HEK293 (cell line): ENCODE measurements around the gene RHOG.
A peak's percentile ranks its signal among the peaks of the same experiment; 100 is the strongest.

Experiments used
- CTCF ChIA-PET: fragments of 350-600 bp; formaldehyde crosslinking; extraction: SDS; loops from one replicate; lab custom pipeline; 2021; ENCODE audit warnings: antibody characterized with exemption; lab: Yijun Ruan, JAX
- POLR2A ChIA-PET: fragments of 300-600 bp; formaldehyde crosslinking; extraction: SDS; loops from one replicate; lab custom pipeline; 2020; ENCODE audit warnings: antibody characterized with exemption, inconsistent platforms; lab: Yijun Ruan, JAX
- H3K27ac ChIP-seq: fragments of 200-500 bp; sonication (Bioruptor generic); 2 replicates; pipeline ENCODE4 v1.5.1; 2014; ENCODE audit warnings: low read depth, low read length, control low read depth, inconsistent platforms; ENCODE audit errors: extremely low read depth
- H3K36me3 ChIP-seq, 2 experiments: fragments of 200-500 bp in 1 of 2; sonication (Bioruptor generic) in 1 of 2; 1 replicate in 1 of 2; 2 replicates in 1 of 2; pipeline ENCODE4 v1.5.1; 2014 to 2017; ENCODE audit warnings: inconsistent platforms in 2 of 2, low read length in 2 of 2; ENCODE audit not compliant: control insufficient read depth in 2 of 2, insufficient read depth in 1 of 2
- H3K4me1 ChIP-seq: fragments of 200-500 bp; sonication (Bioruptor generic); 2 replicates; pipeline ENCODE4 v1.5.1; 2014; ENCODE audit warnings: mild to moderate bottlenecking, low read length, inconsistent platforms; ENCODE audit not compliant: control insufficient read depth, insufficient read depth
- H3K4me3 ChIP-seq: 2 replicates; pipeline ENCODE4 v1.5.1; 2011; ENCODE audit warnings: low read depth, mild to moderate bottlenecking, control low read depth, low read length, moderate library complexity
- H3K9me3 ChIP-seq: fragments of 200-500 bp; sonication (Bioruptor generic); 2 replicates; pipeline ENCODE4 v1.5.1; 2014; ENCODE audit warnings: low read depth, low read length, inconsistent platforms; ENCODE audit not compliant: control insufficient read depth, insufficient read depth
- BCL11A ChIP-seq: fragments of 450-650 bp; formaldehyde crosslinking; IDR thresholded peaks from 2 replicates; pipeline ENCODE4 v1.5.1; 2016; ENCODE audit warnings: low read depth, missing biosample characterization, missing genetic modification characterization
- BCL6B ChIP-seq: fragments of 450-650 bp; formaldehyde crosslinking; IDR thresholded peaks from 2 replicates; pipeline ENCODE4 v1.5.1; 2017; ENCODE audit warnings: missing biosample characterization, missing genetic modification characterization
- EGR2 ChIP-seq: fragments of 450-650 bp; formaldehyde crosslinking; IDR thresholded peaks from 2 replicates; pipeline ENCODE4 v1.5.1; 2016; ENCODE audit warnings: low read depth, missing biosample characterization, missing genetic modification characterization
- GLI4 ChIP-seq: fragments of 450-650 bp; formaldehyde crosslinking; IDR thresholded peaks from 2 replicates; pipeline ENCODE4 v1.5.1; 2016; ENCODE audit warnings: missing biosample characterization, missing genetic modification characterization
- KLF10 ChIP-seq: fragments of 450-650 bp; IDR thresholded peaks from 2 replicates; pipeline ENCODE4 v1.5.1; 2018; ENCODE audit warnings: missing biosample characterization, mild to moderate bottlenecking, missing genetic modification characterization
- PRDM10 ChIP-seq: fragments of 450-650 bp; formaldehyde crosslinking; IDR thresholded peaks from 2 replicates; pipeline ENCODE4 v1.5.1; 2016; ENCODE audit warnings: missing biosample characterization, missing genetic modification characterization
- RBAK ChIP-seq: fragments of 450-650 bp; formaldehyde crosslinking; IDR thresholded peaks from 2 replicates; pipeline ENCODE4 v1.5.1; 2016; ENCODE audit warnings: missing biosample characterization, missing genetic modification characterization
- SCRT2 ChIP-seq: fragments of 450-650 bp; formaldehyde crosslinking; IDR thresholded peaks from 2 replicates; pipeline ENCODE4 v1.5.1; 2016; ENCODE audit warnings: missing biosample characterization, missing genetic modification characterization
- SETDB1 ChIP-seq: IDR thresholded peaks from one replicate; pipeline ENCODE4 v1.6.1; 2017; ENCODE audit warnings: mild to moderate bottlenecking, low read length, moderate library complexity, mixed read lengths; ENCODE audit not compliant: insufficient read length
- SP2 ChIP-seq: fragments of 450-650 bp; formaldehyde crosslinking; IDR thresholded peaks from 2 replicates; pipeline ENCODE4 v1.5.1; 2016; ENCODE audit warnings: missing biosample characterization, missing genetic modification characterization
- ZBTB48 ChIP-seq: fragments of 450-650 bp; formaldehyde crosslinking; IDR thresholded peaks from 2 replicates; pipeline ENCODE4 v1.5.1; 2016; ENCODE audit warnings: missing biosample characterization, missing genetic modification characterization
- ZNF133 ChIP-seq: fragments of 450-650 bp; formaldehyde crosslinking; IDR thresholded peaks from 2 replicates; pipeline ENCODE4 v1.5.1; 2016; ENCODE audit warnings: missing biosample characterization, missing genetic modification characterization
- ZNF174 ChIP-seq: fragments of 450-650 bp; formaldehyde crosslinking; IDR thresholded peaks from 2 replicates; pipeline ENCODE4 v1.5.0; 2017; ENCODE audit warnings: missing biosample characterization, mild to moderate bottlenecking, missing genetic modification characterization
- ZNF335 ChIP-seq: fragments of 450-650 bp; formaldehyde crosslinking; conservative IDR thresholded peaks from 2 replicates; pipeline ENCODE4 v1.5.1; 2016; ENCODE audit warnings: missing biosample characterization, missing genetic modification characterization
- ZNF558 ChIP-seq: fragments of 450-650 bp; formaldehyde crosslinking; IDR thresholded peaks from 2 replicates; pipeline ENCODE4 v1.5.1; 2016; ENCODE audit warnings: missing biosample characterization, missing genetic modification characterization
- ZNF560 ChIP-seq: fragments of 450-650 bp; formaldehyde crosslinking; IDR thresholded peaks from 2 replicates; pipeline ENCODE4 v1.5.1; 2017; ENCODE audit warnings: missing biosample characterization, missing genetic modification characterization, borderline replicate concordance
- ZNF776 ChIP-seq: fragments of 450-650 bp; formaldehyde crosslinking; IDR thresholded peaks from 2 replicates; pipeline ENCODE4 v1.5.0; 2017; ENCODE audit warnings: missing biosample characterization, missing genetic modification characterization, borderline replicate concordance
- ZNF830 ChIP-seq: fragments of 450-650 bp; IDR thresholded peaks from 2 replicates; pipeline ENCODE4 v1.5.0; 2018; ENCODE audit warnings: missing biosample characterization, missing genetic modification characterization, low read depth, mild to moderate bottlenecking, moderate library complexity
- ZSCAN30 ChIP-seq: fragments of 450-650 bp; IDR thresholded peaks from 2 replicates; pipeline ENCODE4 v1.5.1; 2018; ENCODE audit warnings: missing biosample characterization, mild to moderate bottlenecking, missing genetic modification characterization, moderate library complexity
- TF ChIP-seq, protein P1 (sequence below): fragments of 450-650 bp; formaldehyde crosslinking; IDR thresholded peaks from 2 replicates; pipeline ENCODE4 v1.5.1; 2016; ENCODE audit warnings: missing biosample characterization, missing genetic modification characterization, borderline replicate concordance

The RHOG gene

DNA sequence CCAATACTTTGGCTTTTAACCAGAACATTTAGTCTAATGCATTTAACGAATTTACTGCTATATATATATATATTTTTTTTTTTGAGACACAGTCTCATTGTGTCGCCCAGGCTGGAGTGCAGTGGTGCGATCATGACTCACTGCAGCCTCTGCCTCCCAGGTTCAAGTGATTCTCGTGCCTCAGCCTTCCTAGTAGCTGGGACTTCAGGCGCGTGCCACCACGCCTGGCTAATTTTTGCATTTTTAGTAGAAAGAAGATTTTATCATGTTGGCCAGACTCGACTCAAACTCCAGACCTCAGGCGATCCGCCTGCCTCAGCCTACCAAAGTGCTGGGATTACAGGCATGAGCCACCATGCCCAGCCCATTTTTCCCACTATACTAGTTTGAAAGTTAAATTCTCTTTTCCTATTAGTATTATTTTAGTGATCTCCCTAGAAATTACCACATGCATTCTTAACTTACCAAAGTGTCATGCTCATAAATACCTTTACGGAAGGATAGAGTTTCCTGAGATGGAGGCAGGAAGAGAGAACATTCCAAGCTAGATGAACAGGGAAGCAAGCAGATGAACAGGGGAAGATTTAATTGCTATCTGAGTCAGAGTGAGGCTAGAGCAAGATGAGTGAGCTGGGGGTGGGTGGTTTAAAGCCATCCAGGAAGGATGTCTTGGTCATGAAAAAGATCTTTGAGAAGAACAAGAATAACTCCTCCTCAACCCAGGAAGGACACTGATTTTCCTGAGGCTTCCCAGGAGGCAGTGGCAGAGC lies 36.8 kb downstream of the RHOG start (continued):
- TF ChIP-seq ZNF558 (tag by site-specific recombination) = no peak
- no peak for TF ChIP-seq ZNF133 (tag by site-specific recombination)
- TF ChIP-seq, all 188 proteins: peak for 0

- Histone ChIP-seq H3K36me3 (no peaks in the 10 kb centered on the region), H3K27ac (no peak overlapping the region), H3K4me1 (no peaks in the 10 kb centered on the region), H3K9me3 (no peaks in the 10 kb centered on the region), H3K4me3 (no peak overlapping the region)
- ChIA-PET CTCF (interaction anchor here (1.0 kb wide), 1 partner anchor 47 kb away, joined by 3 read pairs; no protein-coding TSS in a partner anchor), POLR2A (interaction anchor here (0.6 to 0.7 kb wide), 2 partner anchors 12 to 377 kb away, joined by 3 to 4 read pairs; no protein-coding TSS in a partner anchor)
- TF ChIP-seq GLI4 (tag by site-specific recombination) = no peak
- no peak for TF ChIP-seq SP2 (tag by site-specific recombination)
- no peak for TF ChIP-seq ZNF830 (tag by site-specific recombination)
- no peak for TF ChIP-seq ZNF335 (tag by site-specific recombination)
- no peak for TF ChIP-seq ZSCAN30 (tag by site-specific recombination)
- TF ChIP-seq KLF10 = no peak
- TF ChIP-seq ZNF174 = no peak
- no peak for TF ChIP-seq ZBTB48
- no peak for TF ChIP-seq EGR2 (tag by site-specific recombination)
- TF ChIP-seq RBAK = no peak
- TF ChIP-seq BCL11A (tag by site-specific recombination) = no peak
- TF ChIP-seq SETDB1 = no peak
- TF ChIP-seq SCRT2 (tag by site-specific recombination) = no peak
- TF ChIP-seq BCL6B (tag by site-specific recombination) = no peak
- TF ChIP-seq ZNF560 (tag by site-specific recombination) = no peak
- no peak for TF ChIP-seq ZNF776 (tag by site-specific recombination)
Observed at GRCh38 chr11:3802011-3802790, 38.6 kb downstream of the RHOG start.

DNA sequence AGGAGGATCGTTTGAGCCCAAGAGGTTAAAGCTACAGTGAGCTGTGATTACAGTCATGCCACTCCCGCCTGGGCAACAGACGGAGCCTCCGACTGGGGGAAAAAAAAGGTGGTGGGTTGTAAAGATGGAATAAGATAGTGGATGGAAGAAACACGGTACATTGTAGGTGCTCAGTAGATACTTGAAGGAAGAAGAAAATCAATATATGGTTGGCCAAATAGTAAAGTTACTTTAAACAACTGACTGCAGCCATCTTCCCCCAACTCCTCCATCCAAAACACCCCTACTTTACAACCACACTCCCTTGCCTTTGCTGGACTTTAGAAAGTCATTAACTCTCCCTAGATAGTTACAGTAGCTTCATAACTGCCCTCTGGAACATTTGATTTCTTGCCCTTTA lies 40.9 kb downstream of the RHOG start:
- POLR2A ChIA-PET = no interaction called here
- H3K27ac ChIP-seq = no peak overlapping the region
- H3K36me3 ChIP-seq = no peaks in the 10 kb centered on the region; a peak in 1 of 3 replicates
- TF ChIP-seq PRDM10 (tag by site-specific recombination) = peak; percentile 80
- TF ChIP-seq, protein P1, sequence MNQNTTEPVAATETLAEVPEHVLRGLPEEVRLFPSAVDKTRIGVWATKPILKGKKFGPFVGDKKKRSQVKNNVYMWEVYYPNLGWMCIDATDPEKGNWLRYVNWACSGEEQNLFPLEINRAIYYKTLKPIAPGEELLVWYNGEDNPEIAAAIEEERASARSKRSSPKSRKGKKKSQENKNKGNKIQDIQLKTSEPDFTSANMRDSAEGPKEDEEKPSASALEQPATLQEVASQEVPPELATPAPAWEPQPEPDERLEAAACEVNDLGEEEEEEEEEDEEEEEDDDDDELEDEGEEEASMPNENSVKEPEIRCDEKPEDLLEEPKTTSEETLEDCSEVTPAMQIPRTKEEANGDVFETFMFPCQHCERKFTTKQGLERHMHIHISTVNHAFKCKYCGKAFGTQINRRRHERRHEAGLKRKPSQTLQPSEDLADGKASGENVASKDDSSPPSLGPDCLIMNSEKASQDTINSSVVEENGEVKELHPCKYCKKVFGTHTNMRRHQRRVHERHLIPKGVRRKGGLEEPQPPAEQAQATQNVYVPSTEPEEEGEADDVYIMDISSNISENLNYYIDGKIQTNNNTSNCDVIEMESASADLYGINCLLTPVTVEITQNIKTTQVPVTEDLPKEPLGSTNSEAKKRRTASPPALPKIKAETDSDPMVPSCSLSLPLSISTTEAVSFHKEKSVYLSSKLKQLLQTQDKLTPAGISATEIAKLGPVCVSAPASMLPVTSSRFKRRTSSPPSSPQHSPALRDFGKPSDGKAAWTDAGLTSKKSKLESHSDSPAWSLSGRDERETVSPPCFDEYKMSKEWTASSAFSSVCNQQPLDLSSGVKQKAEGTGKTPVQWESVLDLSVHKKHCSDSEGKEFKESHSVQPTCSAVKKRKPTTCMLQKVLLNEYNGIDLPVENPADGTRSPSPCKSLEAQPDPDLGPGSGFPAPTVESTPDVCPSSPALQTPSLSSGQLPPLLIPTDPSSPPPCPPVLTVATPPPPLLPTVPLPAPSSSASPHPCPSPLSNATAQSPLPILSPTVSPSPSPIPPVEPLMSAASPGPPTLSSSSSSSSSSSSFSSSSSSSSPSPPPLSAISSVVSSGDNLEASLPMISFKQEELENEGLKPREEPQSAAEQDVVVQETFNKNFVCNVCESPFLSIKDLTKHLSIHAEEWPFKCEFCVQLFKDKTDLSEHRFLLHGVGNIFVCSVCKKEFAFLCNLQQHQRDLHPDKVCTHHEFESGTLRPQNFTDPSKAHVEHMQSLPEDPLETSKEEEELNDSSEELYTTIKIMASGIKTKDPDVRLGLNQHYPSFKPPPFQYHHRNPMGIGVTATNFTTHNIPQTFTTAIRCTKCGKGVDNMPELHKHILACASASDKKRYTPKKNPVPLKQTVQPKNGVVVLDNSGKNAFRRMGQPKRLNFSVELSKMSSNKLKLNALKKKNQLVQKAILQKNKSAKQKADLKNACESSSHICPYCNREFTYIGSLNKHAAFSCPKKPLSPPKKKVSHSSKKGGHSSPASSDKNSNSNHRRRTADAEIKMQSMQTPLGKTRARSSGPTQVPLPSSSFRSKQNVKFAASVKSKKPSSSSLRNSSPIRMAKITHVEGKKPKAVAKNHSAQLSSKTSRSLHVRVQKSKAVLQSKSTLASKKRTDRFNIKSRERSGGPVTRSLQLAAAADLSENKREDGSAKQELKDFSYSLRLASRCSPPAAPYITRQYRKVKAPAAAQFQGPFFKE (tag by site-specific recombination) = no peak
- no peaks in the 10 kb centered on the region for H3K4me1 ChIP-seq
- no peak overlapping the region for H3K4me3 ChIP-seq
- CTCF ChIA-PET = interaction anchor here (0.5 to 4.1 kb wide), 3 partner anchors 8 to 181 kb away, joined by 3 to 28 read pairs (median 6); partner anchors contain the start of gene PGAP2
- no peaks in the 10 kb centered on the region for H3K9me3 ChIP-seq
